ELR (cell line): ENCODE results near the gene KCNQ1.

ENCODE experiments used
- DNase-seq: peaks from one replicate; pipeline ENCODE4 v3.0.0-alpha.2; 2015; ENCODE audit warnings: low read depth

The KCNQ1 gene

GRCh38 chr11:2699531-2700414 is 255.0 kb downstream of the KCNQ1 start, which contains the start of gene KCNQ1OT1:
Gene KCNQ1OT1, minus strand, starts transcription at chr11:2699994.
- DNase-seq: peak; percentile 87

GRCh38 chr11:2700415-2701211 is 255.8 kb downstream of the KCNQ1 start:
- peak; percentile 53 for DNase-seq

DNA sequence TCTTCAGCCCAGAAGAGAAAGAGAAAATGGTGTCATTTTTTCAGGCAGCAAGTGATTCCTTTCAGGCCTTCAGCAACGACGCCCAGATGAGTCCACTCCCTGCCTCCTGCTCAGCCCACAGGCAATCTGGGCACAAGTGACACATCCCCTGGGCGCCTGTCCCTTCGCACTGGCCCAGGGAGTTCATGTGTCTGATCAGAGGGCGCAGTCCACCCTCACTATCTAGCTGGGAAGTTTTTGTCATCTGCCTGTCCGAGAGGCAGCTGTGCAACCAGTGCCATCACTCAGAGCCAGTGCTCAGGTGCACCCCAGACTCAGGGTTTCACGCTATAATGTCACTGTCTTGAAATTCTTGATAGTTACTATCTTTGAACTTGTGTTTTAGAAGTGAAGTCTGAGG is 256.4 kb downstream of the KCNQ1 start:
- no peak for DNase-seq

DNA sequence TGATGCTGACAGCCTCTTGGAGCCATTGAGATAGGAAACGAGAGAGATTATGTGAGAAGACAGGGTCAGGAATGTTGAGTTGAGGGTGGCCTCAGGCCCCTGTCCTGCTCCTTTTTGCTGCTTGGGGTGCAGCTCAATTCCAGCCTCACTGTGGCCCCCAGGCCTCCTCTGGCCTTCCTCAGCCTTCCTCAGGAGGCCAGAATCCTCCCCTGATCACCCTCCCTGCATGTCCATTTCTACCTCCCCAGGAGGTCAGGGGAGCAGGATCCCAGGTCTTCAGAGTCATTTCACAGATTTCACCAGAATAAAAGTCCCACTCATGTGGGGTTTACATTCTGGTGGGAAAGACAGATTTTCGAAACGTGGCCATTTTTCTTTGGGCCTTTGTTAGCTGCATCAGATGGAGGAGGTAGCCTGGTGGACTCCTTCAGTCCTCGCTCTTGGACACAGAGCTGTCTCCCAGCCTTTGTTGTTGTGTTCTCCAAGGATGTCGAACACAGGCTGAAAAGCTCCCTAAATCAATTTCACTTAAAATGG is 257.2 kb downstream of the KCNQ1 start:
- DNase-seq: no peak

- DNase-seq: no peak
Observed at GRCh38 chr11:2702771-2703362, 258.1 kb downstream of the KCNQ1 start.

DNA sequence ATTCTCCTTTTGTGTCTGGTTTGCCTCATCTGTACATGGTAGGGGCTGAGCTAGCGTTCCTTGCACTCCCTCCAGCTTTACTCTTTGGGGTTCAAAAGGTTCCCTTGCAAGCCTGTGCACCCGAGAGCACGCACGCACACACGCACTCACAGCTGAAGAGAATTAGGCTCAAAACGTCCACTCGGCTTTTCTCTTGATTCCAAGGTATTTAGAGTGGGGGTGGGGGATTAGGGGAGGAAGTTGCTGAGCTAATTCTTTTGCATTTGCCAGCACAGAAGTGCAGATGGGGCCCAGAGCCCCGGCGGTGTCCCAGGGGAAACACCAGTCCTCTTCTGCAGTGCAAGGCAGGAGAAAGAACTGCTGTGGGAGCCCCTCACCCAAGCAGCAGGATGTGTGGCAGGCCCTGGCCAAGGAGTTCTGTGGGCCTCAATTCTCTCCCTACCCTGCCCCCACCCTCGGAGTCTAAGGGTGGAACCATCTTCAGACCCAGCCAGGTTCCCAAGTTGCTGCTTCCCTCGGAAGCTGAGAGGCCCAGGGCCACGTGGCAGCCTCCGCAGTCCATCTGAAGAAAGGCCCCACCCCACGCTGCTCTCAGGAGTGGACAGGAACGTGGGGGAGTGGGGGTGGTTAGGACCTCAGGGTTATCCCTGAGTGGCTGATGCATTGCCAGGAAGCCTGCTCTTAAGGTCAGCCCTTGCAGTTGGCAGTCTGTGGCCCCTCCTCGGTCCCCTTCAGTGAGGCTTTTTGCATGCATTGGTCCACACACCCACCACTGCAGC is 258.7 kb downstream of the KCNQ1 start:
- no peak for DNase-seq

- DNase-seq: no peak
Observed at GRCh38 chr11:2704356-2704755, 259.5 kb downstream of the KCNQ1 start.

GRCh38 chr11:2704896-2705606 is 260.2 kb downstream of the KCNQ1 start:
- DNase-seq: no peak

DNA sequence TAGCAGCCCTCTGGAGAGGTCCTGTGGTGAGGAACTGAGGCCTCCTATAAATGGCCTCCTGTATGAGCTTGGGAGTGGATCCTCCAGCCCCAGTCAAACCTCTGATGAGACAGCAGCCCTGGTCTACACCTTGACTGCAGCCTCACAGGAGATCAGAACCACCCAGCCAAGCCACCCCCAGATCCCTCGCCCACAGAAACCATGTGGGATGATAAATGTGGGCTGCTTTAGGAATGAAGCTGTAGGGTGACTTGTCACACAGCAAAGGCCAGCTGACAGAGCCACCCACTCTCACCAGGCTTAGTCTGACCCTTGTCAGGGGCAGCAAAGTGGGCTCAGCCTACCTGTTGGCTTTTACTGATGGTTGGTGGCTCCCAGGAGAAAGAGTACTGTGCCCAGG is 261.5 kb downstream of the KCNQ1 start:
- no peak for DNase-seq

DNA sequence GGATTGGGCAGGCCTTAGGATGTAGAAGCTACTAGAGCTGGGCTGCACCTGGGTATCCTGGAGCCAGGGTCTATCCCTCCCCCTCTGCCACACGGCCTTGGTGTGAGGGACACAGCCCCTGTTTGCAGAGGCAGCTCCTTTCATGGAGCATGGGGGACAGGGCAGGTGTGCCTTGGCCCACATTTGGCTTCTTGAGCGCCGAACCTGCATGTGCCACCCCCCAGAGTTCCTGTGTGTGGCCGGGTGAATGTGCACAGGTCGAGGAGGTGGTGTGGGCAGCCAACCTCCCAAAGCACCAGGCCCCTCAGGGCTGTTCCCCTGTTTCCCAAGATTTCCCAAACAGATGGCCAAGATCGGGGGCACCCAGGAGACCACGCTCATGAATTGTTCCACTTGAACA is 262.9 kb downstream of the KCNQ1 start:
- DNase-seq: no peak

GRCh38 chr11:2708151-2708581 is 263.4 kb downstream of the KCNQ1 start:
- DNase-seq: no peak

GRCh38 chr11:2708757-2709281 is 264.0 kb downstream of the KCNQ1 start:
- no peak for DNase-seq

DNA sequence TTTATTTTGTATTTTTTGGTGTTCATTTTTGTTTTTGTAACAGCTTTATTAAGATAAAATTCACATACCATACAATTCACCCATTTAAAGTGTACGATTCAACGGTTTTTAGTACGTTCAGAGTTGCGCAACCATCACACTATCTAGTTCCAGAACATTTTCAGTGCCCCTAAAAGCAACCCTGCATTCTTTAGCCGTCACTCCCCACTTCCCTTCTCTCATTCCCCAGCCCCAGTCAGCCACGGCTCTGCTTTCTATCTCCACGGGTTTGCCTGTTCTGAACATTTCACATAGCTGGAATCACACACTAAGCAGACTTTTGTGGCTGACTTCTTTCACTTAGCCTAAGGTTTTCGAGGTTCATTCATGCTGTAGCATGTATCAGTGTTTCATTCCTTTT is 264.6 kb downstream of the KCNQ1 start:
- DNase-seq: no peak

DNA sequence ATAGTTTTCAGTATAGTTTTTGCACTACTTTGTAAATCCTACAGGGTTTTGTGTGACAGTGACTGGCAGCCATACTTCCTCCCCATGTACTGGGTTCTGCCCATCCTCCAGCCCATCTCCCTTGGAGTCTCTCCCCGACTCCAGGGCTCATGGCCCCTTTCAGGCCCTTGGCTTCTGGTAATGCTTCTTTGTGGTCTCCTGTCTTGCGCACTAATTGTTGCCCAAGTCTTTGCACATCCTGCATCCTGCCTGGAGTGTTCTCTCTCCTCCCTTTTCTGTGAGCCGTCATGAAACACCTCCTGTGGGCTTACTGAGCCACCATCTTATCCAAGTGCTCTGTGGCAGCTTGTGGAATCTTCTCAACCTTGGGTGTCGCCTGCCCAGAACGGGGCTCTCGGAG is 266.4 kb downstream of the KCNQ1 start:
- no peak for DNase-seq

GRCh38 chr11:2713094-2713493 is 268.3 kb downstream of the KCNQ1 start:
- DNase-seq: no peak

GRCh38 chr11:2713661-2714462 is 269.1 kb downstream of the KCNQ1 start:
- DNase-seq: no peak

DNA sequence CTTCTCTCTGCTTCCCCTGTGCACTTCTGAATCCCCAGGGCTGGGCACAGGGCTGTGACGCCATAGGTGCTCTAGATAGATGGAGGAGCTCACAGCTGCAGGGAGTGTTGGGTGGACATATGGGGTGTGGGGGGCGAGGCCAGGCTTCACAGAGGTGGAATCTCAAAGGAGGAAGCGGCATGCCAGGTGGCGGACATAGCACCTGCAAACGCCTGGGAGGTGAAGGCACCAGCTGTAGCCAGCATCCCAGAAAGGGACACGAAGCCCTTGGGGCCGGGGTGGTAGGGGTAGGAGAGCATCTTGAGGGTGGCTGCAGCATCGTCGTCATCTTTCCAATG is 269.6 kb downstream of the KCNQ1 start:
- no peak for DNase-seq

- no peak for DNase-seq
Observed at GRCh38 chr11:2714871-2715270, 270.1 kb downstream of the KCNQ1 start.

GRCh38 chr11:2715716-2716350 is 271.0 kb downstream of the KCNQ1 start:
- DNase-seq: no peak
